SK-N-SH (cell line): ENCODE results near the gene AREL1.

Experiments used
- EP300 ChIP-seq, 2 experiments: IDR thresholded peaks; 2 replicates each; pipeline versions ENCODE4 v1.4.0 to v1.6.1; 2012; ENCODE audit warnings: borderline replicate concordance in 1 of 2, low read depth in 1 of 2, low read length in 1 of 2
- TF ChIP-seq, protein P1 (sequence below): IDR thresholded peaks from 2 replicates; pipeline ENCODE4 v1.6.1; 2012; ENCODE audit warnings: mild to moderate bottlenecking, low read depth, low read length, moderate library complexity

- TF ChIP-seq, protein P1, sequence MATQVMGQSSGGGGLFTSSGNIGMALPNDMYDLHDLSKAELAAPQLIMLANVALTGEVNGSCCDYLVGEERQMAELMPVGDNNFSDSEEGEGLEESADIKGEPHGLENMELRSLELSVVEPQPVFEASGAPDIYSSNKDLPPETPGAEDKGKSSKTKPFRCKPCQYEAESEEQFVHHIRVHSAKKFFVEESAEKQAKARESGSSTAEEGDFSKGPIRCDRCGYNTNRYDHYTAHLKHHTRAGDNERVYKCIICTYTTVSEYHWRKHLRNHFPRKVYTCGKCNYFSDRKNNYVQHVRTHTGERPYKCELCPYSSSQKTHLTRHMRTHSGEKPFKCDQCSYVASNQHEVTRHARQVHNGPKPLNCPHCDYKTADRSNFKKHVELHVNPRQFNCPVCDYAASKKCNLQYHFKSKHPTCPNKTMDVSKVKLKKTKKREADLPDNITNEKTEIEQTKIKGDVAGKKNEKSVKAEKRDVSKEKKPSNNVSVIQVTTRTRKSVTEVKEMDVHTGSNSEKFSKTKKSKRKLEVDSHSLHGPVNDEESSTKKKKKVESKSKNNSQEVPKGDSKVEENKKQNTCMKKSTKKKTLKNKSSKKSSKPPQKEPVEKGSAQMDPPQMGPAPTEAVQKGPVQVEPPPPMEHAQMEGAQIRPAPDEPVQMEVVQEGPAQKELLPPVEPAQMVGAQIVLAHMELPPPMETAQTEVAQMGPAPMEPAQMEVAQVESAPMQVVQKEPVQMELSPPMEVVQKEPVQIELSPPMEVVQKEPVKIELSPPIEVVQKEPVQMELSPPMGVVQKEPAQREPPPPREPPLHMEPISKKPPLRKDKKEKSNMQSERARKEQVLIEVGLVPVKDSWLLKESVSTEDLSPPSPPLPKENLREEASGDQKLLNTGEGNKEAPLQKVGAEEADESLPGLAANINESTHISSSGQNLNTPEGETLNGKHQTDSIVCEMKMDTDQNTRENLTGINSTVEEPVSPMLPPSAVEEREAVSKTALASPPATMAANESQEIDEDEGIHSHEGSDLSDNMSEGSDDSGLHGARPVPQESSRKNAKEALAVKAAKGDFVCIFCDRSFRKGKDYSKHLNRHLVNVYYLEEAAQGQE = no peak
- TF ChIP-seq EP300 (IDR thresholded peaks at IDR 0.05; ENCODE audit: borderline replicate concordance in 1 of 2, low read depth in 1 of 2, low read length in 1 of 2) = no peak
Observed at GRCh38 chr14:74637178-74637550, 75.7 kb downstream of the AREL1 start.
